HCT116 (cell line): ENCODE measurements around the gene POLA1.

Experiments
- POLR2A ChIP-seq: IDR thresholded peaks from 2 replicates; pipeline ENCODE4 v1.7.0; 2011; ENCODE audit warnings: borderline replicate concordance; ENCODE audit not compliant: insufficient read depth, insufficient read length; ENCODE audit errors: extremely low read depth
- TF ChIP-seq, protein P1 (sequence below), 3 experiments: fragments of 200-600 bp in 1 of 3; sonication (generic) in 1 of 3; IDR thresholded peaks in 2 of 3; conservative IDR thresholded peaks in 1 of 3; 2 replicates each; pipeline ENCODE4 v1.5.1; 2012 to 2017; ENCODE audit warnings: low read depth in 2 of 3, low read length in 2 of 3, antibody characterized with exemption in 1 of 3, borderline replicate concordance in 1 of 3, control low read depth in 1 of 3, mild to moderate bottlenecking in 1 of 3, mixed read lengths in 1 of 3, mixed run types in 1 of 3, moderate library complexity in 1 of 3; ENCODE audit not compliant: insufficient read depth in 1 of 3
- TF ChIP-seq, protein P2 (sequence below): IDR thresholded peaks from 2 replicates; pipeline ENCODE4 v1.6.1; 2012

DNA sequence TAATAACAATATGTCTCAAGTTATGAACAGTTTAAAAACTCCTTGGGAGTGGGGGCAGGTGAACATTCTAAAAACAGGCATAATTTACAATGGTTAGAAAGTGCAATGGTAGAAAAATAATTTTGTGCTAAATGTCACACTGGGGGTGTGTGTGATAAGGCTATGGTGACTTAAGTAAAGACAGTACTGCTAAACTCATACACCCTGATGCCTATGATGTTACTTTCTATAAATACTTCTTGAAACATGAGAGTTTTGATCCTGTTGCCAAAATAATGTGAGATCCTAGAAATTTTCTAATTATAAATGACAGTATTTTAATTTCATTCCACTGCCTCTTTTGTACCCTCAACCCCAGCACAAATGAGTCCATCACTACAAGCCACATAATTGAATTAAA is 144.2 kb downstream of the POLA1 start:
- no peak for TF ChIP-seq POLR2A
- TF ChIP-seq, protein P1, sequence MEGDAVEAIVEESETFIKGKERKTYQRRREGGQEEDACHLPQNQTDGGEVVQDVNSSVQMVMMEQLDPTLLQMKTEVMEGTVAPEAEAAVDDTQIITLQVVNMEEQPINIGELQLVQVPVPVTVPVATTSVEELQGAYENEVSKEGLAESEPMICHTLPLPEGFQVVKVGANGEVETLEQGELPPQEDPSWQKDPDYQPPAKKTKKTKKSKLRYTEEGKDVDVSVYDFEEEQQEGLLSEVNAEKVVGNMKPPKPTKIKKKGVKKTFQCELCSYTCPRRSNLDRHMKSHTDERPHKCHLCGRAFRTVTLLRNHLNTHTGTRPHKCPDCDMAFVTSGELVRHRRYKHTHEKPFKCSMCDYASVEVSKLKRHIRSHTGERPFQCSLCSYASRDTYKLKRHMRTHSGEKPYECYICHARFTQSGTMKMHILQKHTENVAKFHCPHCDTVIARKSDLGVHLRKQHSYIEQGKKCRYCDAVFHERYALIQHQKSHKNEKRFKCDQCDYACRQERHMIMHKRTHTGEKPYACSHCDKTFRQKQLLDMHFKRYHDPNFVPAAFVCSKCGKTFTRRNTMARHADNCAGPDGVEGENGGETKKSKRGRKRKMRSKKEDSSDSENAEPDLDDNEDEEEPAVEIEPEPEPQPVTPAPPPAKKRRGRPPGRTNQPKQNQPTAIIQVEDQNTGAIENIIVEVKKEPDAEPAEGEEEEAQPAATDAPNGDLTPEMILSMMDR (IDR thresholded peaks at IDR 0.05 in 2 of 3, conservative IDR thresholded peaks at IDR 0.05 in 1 of 3; ENCODE audit: borderline replicate concordance in 1 of 3, insufficient read depth in 1 of 3, low read depth in 2 of 3, low read length in 2 of 3), result no peak
- TF ChIP-seq, protein P2, sequence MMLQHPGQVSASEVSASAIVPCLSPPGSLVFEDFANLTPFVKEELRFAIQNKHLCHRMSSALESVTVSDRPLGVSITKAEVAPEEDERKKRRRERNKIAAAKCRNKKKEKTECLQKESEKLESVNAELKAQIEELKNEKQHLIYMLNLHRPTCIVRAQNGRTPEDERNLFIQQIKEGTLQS, result no peak
